ENCODE data around the gene SPECC1.
A peak's percentile ranks its signal among the peaks of the same experiment; 100 is the strongest.
"Not testable (repeated sequence)": the region's sequence is repeated elsewhere in the genome, so short reads cannot be mapped to it uniquely, and the experiment has no call there.

The SPECC1 gene

GRCh38 chr17:20012017-20012536 lies 2.9 kb downstream of the SPECC1 start:
- DNase-seq, result no peak

- DNase-seq, result not testable (repeated sequence)
Measured at GRCh38 chr17:20016475-20016992, 7.4 kb downstream of the SPECC1 start.

GRCh38 chr17:20022701-20023100 lies 13.5 kb downstream of the SPECC1 start:
- DNase-seq, result no peak

- DNase-seq, result no peak
Measured at GRCh38 chr17:20026960-20027359, 17.8 kb downstream of the SPECC1 start.

- DNase-seq, result no peak
Measured at GRCh38 chr17:20028443-20028842, 19.3 kb downstream of the SPECC1 start.

GRCh38 chr17:20032636-20033035 lies 23.5 kb downstream of the SPECC1 start:
- no peak for DNase-seq

GRCh38 chr17:20033415-20033814 lies 24.3 kb downstream of the SPECC1 start:
- DNase-seq, result no peak

GRCh38 chr17:20035501-20035900 lies 26.3 kb downstream of the SPECC1 start:
- DNase-seq, result no peak

- not testable (repeated sequence) for DNase-seq
Measured at GRCh38 chr17:20037286-20037685, 28.1 kb downstream of the SPECC1 start.

- DNase-seq, result no peak
Measured at GRCh38 chr17:20039037-20039436, 29.9 kb downstream of the SPECC1 start.

- DNase-seq, result no peak
Measured at GRCh38 chr17:20040216-20040615, 31.1 kb downstream of the SPECC1 start.

GRCh38 chr17:20043021-20043420 lies 33.9 kb downstream of the SPECC1 start:
- DNase-seq, result peak; percentile 23

- DNase-seq, result no peak
Measured at GRCh38 chr17:20045476-20045875, 36.3 kb downstream of the SPECC1 start.

GRCh38 chr17:20046629-20047028 lies 37.5 kb downstream of the SPECC1 start:
- DNase-seq, result no peak

GRCh38 chr17:20051624-20052023 lies 42.5 kb downstream of the SPECC1 start:
- DNase-seq, result no peak

GRCh38 chr17:20053361-20053964 lies 44.3 kb downstream of the SPECC1 start:
- DNase-seq, result no peak

- DNase-seq, result no peak
Measured at GRCh38 chr17:20059728-20060188, 50.6 kb downstream of the SPECC1 start.

- DNase-seq, result no peak
Measured at GRCh38 chr17:20063665-20064648, 54.8 kb downstream of the SPECC1 start.

GRCh38 chr17:20066253-20066652 lies 57.1 kb downstream of the SPECC1 start:
- no peak for DNase-seq

GRCh38 chr17:20067711-20068110 lies 58.6 kb downstream of the SPECC1 start:
- no peak for DNase-seq

- DNase-seq, result no peak
Measured at GRCh38 chr17:20068445-20068844, 59.3 kb downstream of the SPECC1 start.

GRCh38 chr17:20071824-20072691 lies 62.9 kb downstream of the SPECC1 start:
- no peak for DNase-seq

GRCh38 chr17:20072692-20072992 lies 63.5 kb downstream of the SPECC1 start:
- no peak for DNase-seq
